Peyer's patch (tissue), 4 donors: ENCODE results near the gene DOCK11.

Experiments used
- CTCF ChIP-seq, 6 experiments: fragments of 450-650 bp in 4 of 6; fragments of 200-600 bp in 2 of 6; sonication (generic) in 1 of 6; IDR thresholded peaks; one replicate each; pipeline ENCODE4 v1.5.1; 2017 to 2019; ENCODE audit warnings: antibody characterized with exemption in 6 of 6, mild to moderate bottlenecking in 3 of 6, moderate library complexity in 1 of 6
- POLR2A ChIP-seq, 2 donors: fragments of 450-650 bp; IDR thresholded peaks; one replicate each; pipeline ENCODE4 v1.5.1; 2017; ENCODE audit warnings: antibody characterized with exemption in 2 of 2, mild to moderate bottlenecking in 2 of 2, moderate library complexity in 2 of 2

- TF ChIP-seq CTCF (IDR thresholded peaks at IDR 0.05): no peak
- TF ChIP-seq POLR2A (IDR thresholded peaks at IDR 0.05): no peak
These were observed 9.0 kb downstream of the DOCK11 start for GRCh38 chrX:118504581-118504980.
